Neural progenitor cell (in vitro differentiated cells): ENCODE measurements around the gene CORIN. TPM values are rescaled to one million over a fixed set of nuclear protein-coding genes. Genes with fewer than 3 reads are reported as not detected.
A peak's percentile ranks its signal among the peaks of the same experiment; 100 is the strongest.

Experiments
- DNase-seq: peaks from one replicate; pipeline ENCODE4 v3.0.0-alpha.2; 2016; ENCODE audit warnings: low spot score
- H2AFZ ChIP-seq: fragments of 200-600 bp; sonication (generic); replicated peaks from 2 replicates; pipeline ENCODE4 v1.6.1; 2016; ENCODE audit warnings: antibody characterized with exemption
- H3F3A ChIP-seq: fragments of 200-600 bp; sonication (generic); 2 replicates; pipeline ENCODE4 v1.6.1; 2016; ENCODE audit warnings: antibody characterized with exemption, low read depth
- H3K27ac ChIP-seq: fragments of 200-600 bp; sonication (generic); 2 replicates; pipeline ENCODE4 v1.5.1; 2016; ENCODE audit warnings: mild to moderate bottlenecking
- H3K27me3 ChIP-seq: fragments of 200-600 bp; sonication (generic); 2 replicates; pipeline ENCODE4 v1.6.1; 2016; ENCODE audit warnings: mild to moderate bottlenecking, moderate library complexity
- H3K36me3 ChIP-seq: fragments of 200-600 bp; sonication (generic); 2 replicates; pipeline ENCODE4 v1.5.1; 2016
- H3K4me1 ChIP-seq: fragments of 200-600 bp; sonication (generic); 2 replicates; pipeline ENCODE4 v1.6.1; 2016; ENCODE audit warnings: mixed run types
- H3K4me2 ChIP-seq: fragments of 200-600 bp; sonication (generic); 2 replicates; pipeline ENCODE4 v1.6.1; 2016
- H3K4me3 ChIP-seq: fragments of 200-600 bp; sonication (generic); 2 replicates; pipeline ENCODE4 v1.5.1; 2016
- H3K79me2 ChIP-seq: fragments of 200-600 bp; sonication (generic); 2 replicates; pipeline ENCODE4 v1.6.1; 2016; ENCODE audit warnings: low read depth
- H3K9ac ChIP-seq: fragments of 200-600 bp; sonication (generic); 2 replicates; pipeline ENCODE4 v1.6.1; 2016
- H3K9me3 ChIP-seq: fragments of 200-600 bp; sonication (generic); 2 replicates; pipeline ENCODE4 v1.5.1; 2016; ENCODE audit warnings: low read depth
- H4K20me1 ChIP-seq: fragments of 200-600 bp; sonication (generic); 2 replicates; pipeline ENCODE4 v1.6.1; 2016; ENCODE audit warnings: low read depth
- H3K27ac Mint-ChIP-seq: 3 replicates; pipeline ENCODE4 v1.8.0; 2021; ENCODE audit warnings: mixed read lengths
- H3K27me3 Mint-ChIP-seq: 2 replicates; pipeline ENCODE4 v1.8.0; 2022; ENCODE audit warnings: low read depth, mild to moderate bottlenecking, inconsistent platforms, moderate library complexity, mixed read lengths; ENCODE audit not compliant: insufficient read depth
- H3K36me3 Mint-ChIP-seq: 3 replicates; pipeline ENCODE4 v1.8.0; 2021; ENCODE audit warnings: mixed read lengths
- H3K4me1 Mint-ChIP-seq: 3 replicates; pipeline ENCODE4 v1.8.0; 2021; ENCODE audit warnings: mixed read lengths
- H3K4me3 Mint-ChIP-seq: 3 replicates; pipeline ENCODE4 v1.8.0; 2021; ENCODE audit warnings: mild to moderate bottlenecking, moderate library complexity, mixed read lengths
- H3K9me3 Mint-ChIP-seq: 3 replicates; pipeline ENCODE4 v1.8.0; 2020; ENCODE audit warnings: mixed read lengths
- EZH2 ChIP-seq: fragments of 200-600 bp; sonication (generic); IDR thresholded peaks from 2 replicates; pipeline ENCODE4 v1.6.1; 2017; ENCODE audit warnings: antibody characterized with exemption, mild to moderate bottlenecking, moderate library complexity
- EZH2phosphoT487 ChIP-seq: fragments of 200-600 bp; sonication (generic); IDR thresholded peaks from 2 replicates; pipeline ENCODE4 v1.6.1; 2017; ENCODE audit warnings: antibody characterized with exemption
- total RNA-seq: library from RNA; depleted of rRNA; stranded (reverse); fragments of >200 nt; gene quantifications from 2 replicates; pipeline ENCODE4 v1.2.3, GENCODE V29; 2015; ENCODE audit warnings: low replicate concordance
- TF ChIP-seq, protein P1 (sequence below): fragments of 200-600 bp; sonication (generic); IDR thresholded peaks from 2 replicates; pipeline ENCODE4 v1.5.1; 2017; ENCODE audit warnings: antibody characterized with exemption, mild to moderate bottlenecking

The CORIN gene
- total RNA-seq, 1 donor from 2014 or later, result not detected

GRCh38 chr4:47837094-47837907 lies 566 bp downstream of the CORIN start:
- Histone ChIP-seq H3K4me1 (peaks cover 4% of the 10 kb centered on the region), H3K4me2 (peak overlapping the region; percentile 90), H3F3A (peaks cover 21% of the 10 kb centered on the region), H3K9me3 (peaks cover 6% of the 10 kb centered on the region), H3K27ac (no peak overlapping the region), H4K20me1 (peaks cover 22% of the 10 kb centered on the region), H3K79me2 (no peaks in the 10 kb centered on the region), H2AFZ (peak overlapping the region; percentile 59), H3K9ac (no peak overlapping the region), H3K4me3 (peak overlapping the region; percentile 69), H3K27me3 (peaks cover 38% of the 10 kb centered on the region), H3K36me3 (no peaks in the 10 kb centered on the region)
- peaks cover 15% of the 10 kb centered on the region for H3K9me3 Mint-ChIP-seq
- DNase-seq, result peak; percentile 75
- peaks cover 10% of the 10 kb centered on the region for H3K27me3 Mint-ChIP-seq
- peak overlapping the region; percentile 87 for H3K4me3 Mint-ChIP-seq
- no peak overlapping the region for H3K27ac Mint-ChIP-seq
- TF ChIP-seq EZH2 (no peak), EZH2phosphoT487 (peak; percentile 22)
- TF ChIP-seq, protein P1, sequence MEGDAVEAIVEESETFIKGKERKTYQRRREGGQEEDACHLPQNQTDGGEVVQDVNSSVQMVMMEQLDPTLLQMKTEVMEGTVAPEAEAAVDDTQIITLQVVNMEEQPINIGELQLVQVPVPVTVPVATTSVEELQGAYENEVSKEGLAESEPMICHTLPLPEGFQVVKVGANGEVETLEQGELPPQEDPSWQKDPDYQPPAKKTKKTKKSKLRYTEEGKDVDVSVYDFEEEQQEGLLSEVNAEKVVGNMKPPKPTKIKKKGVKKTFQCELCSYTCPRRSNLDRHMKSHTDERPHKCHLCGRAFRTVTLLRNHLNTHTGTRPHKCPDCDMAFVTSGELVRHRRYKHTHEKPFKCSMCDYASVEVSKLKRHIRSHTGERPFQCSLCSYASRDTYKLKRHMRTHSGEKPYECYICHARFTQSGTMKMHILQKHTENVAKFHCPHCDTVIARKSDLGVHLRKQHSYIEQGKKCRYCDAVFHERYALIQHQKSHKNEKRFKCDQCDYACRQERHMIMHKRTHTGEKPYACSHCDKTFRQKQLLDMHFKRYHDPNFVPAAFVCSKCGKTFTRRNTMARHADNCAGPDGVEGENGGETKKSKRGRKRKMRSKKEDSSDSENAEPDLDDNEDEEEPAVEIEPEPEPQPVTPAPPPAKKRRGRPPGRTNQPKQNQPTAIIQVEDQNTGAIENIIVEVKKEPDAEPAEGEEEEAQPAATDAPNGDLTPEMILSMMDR, result peak; percentile 3
- H3K36me3 Mint-ChIP-seq, result peaks cover 7% of the 10 kb centered on the region
- peaks cover 16% of the 10 kb centered on the region for H3K4me1 Mint-ChIP-seq

- H3K27me3 Mint-ChIP-seq, result peaks cover 10% of the 10 kb centered on the region
- H3K9me3 Mint-ChIP-seq, result peaks cover 19% of the 10 kb centered on the region
- H2AFZ ChIP-seq, result peak overlapping the region; percentile 59
- no peaks in the 10 kb centered on the region for H3K36me3 ChIP-seq
- no peaks in the 10 kb centered on the region for H3K79me2 ChIP-seq
- H3K27me3 ChIP-seq, result peaks cover 38% of the 10 kb centered on the region
- H3K4me1 ChIP-seq, result peaks cover 4% of the 10 kb centered on the region
- H3K9ac ChIP-seq, result no peak overlapping the region
- H3K4me3 Mint-ChIP-seq, result peak overlapping the region; percentile 87
- H3K4me3 ChIP-seq, result peak overlapping the region; percentile 69
- H3K36me3 Mint-ChIP-seq, result peaks cover 7% of the 10 kb centered on the region
- H4K20me1 ChIP-seq, result peaks cover 22% of the 10 kb centered on the region
- peaks cover 6% of the 10 kb centered on the region for H3K9me3 ChIP-seq
- H3F3A ChIP-seq, result peaks cover 21% of the 10 kb centered on the region
- no peak overlapping the region for H3K27ac ChIP-seq
- H3K27ac Mint-ChIP-seq, result no peak overlapping the region
- DNase-seq, result peak; percentile 89
- H3K4me1 Mint-ChIP-seq, result peaks cover 16% of the 10 kb centered on the region
- TF ChIP-seq EZH2, result no peak
- TF ChIP-seq, protein P1, result peak; percentile 68
- H3K4me2 ChIP-seq, result peak overlapping the region; percentile 90
These were observed 1.2 kb downstream of the CORIN start for GRCh38 chr4:47836641-47837093.

DNA sequence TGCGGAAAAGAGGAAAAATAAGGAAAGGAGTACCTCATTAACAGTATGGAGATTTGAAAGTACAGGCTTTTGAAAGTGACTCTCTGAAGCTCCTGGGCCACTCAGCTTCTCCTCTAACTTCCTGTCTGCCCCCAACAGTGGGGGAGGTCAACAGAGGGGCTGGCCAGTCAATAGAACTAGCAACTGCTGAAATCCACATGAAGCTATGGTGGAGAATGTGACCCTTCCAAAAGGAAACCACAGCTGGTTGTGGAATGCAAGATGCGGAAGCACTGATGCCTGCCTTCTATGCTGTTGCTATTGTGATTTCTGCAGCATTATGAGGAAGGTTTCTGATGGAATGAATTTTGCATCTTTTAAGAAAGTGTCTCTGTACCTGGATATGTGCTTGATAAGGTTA lies 2.4 kb downstream of the CORIN start:
- no peaks in the 10 kb centered on the region for H3K79me2 ChIP-seq
- Mint-ChIP-seq H3K4me3 (no peak overlapping the region), H3K27ac (no peak overlapping the region), H3K9me3 (peaks cover 20% of the 10 kb centered on the region), H3K27me3 (peaks cover 10% of the 10 kb centered on the region), H3K36me3 (peaks cover 7% of the 10 kb centered on the region), H3K4me1 (peaks cover 16% of the 10 kb centered on the region)
- no peak overlapping the region for H3K4me3 ChIP-seq
- H3K36me3 ChIP-seq, result no peaks in the 10 kb centered on the region
- peaks cover 22% of the 10 kb centered on the region for H4K20me1 ChIP-seq
- peaks cover 38% of the 10 kb centered on the region for H3K27me3 ChIP-seq
- no peak overlapping the region for H3K4me2 ChIP-seq
- H3K9ac ChIP-seq, result no peak overlapping the region
- H3K4me1 ChIP-seq, result peaks cover 4% of the 10 kb centered on the region
- peaks cover 6% of the 10 kb centered on the region for H3K9me3 ChIP-seq
- TF ChIP-seq, protein P1, result no peak
- TF ChIP-seq EZH2phosphoT487, result no peak
- TF ChIP-seq EZH2, result no peak
- peaks cover 21% of the 10 kb centered on the region for H3F3A ChIP-seq
- DNase-seq, result no peak
- no peak overlapping the region for H2AFZ ChIP-seq
- H3K27ac ChIP-seq, result no peak overlapping the region
